CD4-positive, CD25-positive, alpha-beta regulatory T cell (primary cell): Measurements from ENCODE around the gene MEOX1. TPM values are rescaled to one million over a fixed set of nuclear protein-coding genes. Genes with fewer than 3 reads are reported as not detected.

Source experiments
- ATAC-seq, 2 donors: fragments of 150-1000 bp; cut with Tn5 transposase; one replicate each; pipeline ENCODE4 v1.10.0; 2021; ENCODE audit warnings: low read depth in 2 of 2, moderate number of reproducible peaks in 2 of 2, moderate library complexity in 1 of 2
- DNase-seq, 3 donors: peaks; one replicate each; pipeline versions ENCODE4 v3.0.0 to v3.0.0-alpha.2; 2012 to 2022; ENCODE audit warnings: mixed read lengths in 1 of 3
- H3K27ac ChIP-seq: one replicate; pipeline ENCODE4 v1.7.0; 2013; ENCODE audit warnings: mild to moderate bottlenecking, low read length; ENCODE audit not compliant: insufficient read depth, poor library complexity, severe bottlenecking
- H3K27me3 ChIP-seq: one replicate; pipeline ENCODE4 v1.7.0; 2013; ENCODE audit warnings: low read length; ENCODE audit not compliant: control insufficient read depth, insufficient read depth
- H3K36me3 ChIP-seq: one replicate; pipeline ENCODE4 v1.7.0; 2013; ENCODE audit warnings: mild to moderate bottlenecking, low read length, moderate library complexity; ENCODE audit not compliant: control insufficient read depth, insufficient read depth
- H3K4me1 ChIP-seq: 2 replicates; pipeline ENCODE4 v1.7.0; 2013; ENCODE audit warnings: mild to moderate bottlenecking, low read length; ENCODE audit not compliant: insufficient read depth, control insufficient read depth, poor library complexity, severe bottlenecking
- H3K4me3 ChIP-seq: one replicate; pipeline ENCODE4 v1.7.0; 2013; ENCODE audit warnings: low read depth, mild to moderate bottlenecking, low read length, moderate library complexity
- H3K9me3 ChIP-seq, 2 experiments: 1 replicate in 1 of 2; 2 replicates in 1 of 2; pipeline ENCODE4 v1.7.0; 2013; ENCODE audit warnings: low read length in 2 of 2, mild to moderate bottlenecking in 1 of 2, moderate library complexity in 1 of 2; ENCODE audit not compliant: control insufficient read depth in 2 of 2
- H3K27ac Mint-ChIP-seq, 3 donors: one replicate each; pipeline ENCODE4 v1.8.0; 2020 to 2022; ENCODE audit warnings: mild to moderate bottlenecking in 3 of 3, mixed read lengths in 3 of 3, moderate library complexity in 2 of 3
- H3K27me3 Mint-ChIP-seq: one replicate; pipeline ENCODE4 v1.8.0; 2022; ENCODE audit warnings: mild to moderate bottlenecking, mixed read lengths
- H3K36me3 Mint-ChIP-seq: one replicate; pipeline ENCODE4 v1.8.0; 2020; ENCODE audit warnings: mixed read lengths
- H3K4me1 Mint-ChIP-seq, 4 donors: one replicate each; pipeline ENCODE4 v1.8.0; 2020 to 2022; ENCODE audit warnings: mixed read lengths in 4 of 4, mild to moderate bottlenecking in 1 of 4
- H3K4me3 Mint-ChIP-seq, 4 donors: one replicate each; pipeline ENCODE4 v1.8.0; 2020 to 2022; ENCODE audit warnings: mild to moderate bottlenecking in 4 of 4, mixed read lengths in 4 of 4, moderate library complexity in 3 of 4
- H3K9me3 Mint-ChIP-seq, 7 donors: one replicate each; pipeline ENCODE4 v1.8.0; 2020 to 2022; ENCODE audit warnings: mixed read lengths in 7 of 7, mild to moderate bottlenecking in 3 of 7, moderate library complexity in 2 of 7
- polyA plus RNA-seq, 4 donors: library from polyadenylated mRNA; unstranded; fragments of 300-500 nt; fragmentation: Illumina TruSeq; gene quantifications; one replicate each; pipeline ENCODE4 v1.2.3, GENCODE V29; 2021
- total RNA-seq: library from RNA; stranded (reverse); gene quantifications from one replicate; pipeline ENCODE4 v1.2.3, GENCODE V29; 2022

MEOX1 gene
- total and polyA plus RNA-seq, 5 donors from 2014 or later, result 15.3 to 36.5 (median 29.7) TPM

GRCh38 chr17:43634591-43635125, 27.1 kb downstream of the MEOX1 start:
- H3K4me1 ChIP-seq, result no peaks in the 10 kb centered on the region
- Mint-ChIP-seq H3K9me3 (no peaks in the 10 kb centered on the region), H3K4me3 (no peak overlapping the region), H3K27ac (no peak overlapping the region), H3K4me1 (peaks cover 0 to 2% (median 0%) of the 10 kb centered on the region in 4 donors), H3K36me3 (no peaks in the 10 kb centered on the region), H3K27me3 (peaks cover 2% of the 10 kb centered on the region)
- no peaks in the 10 kb centered on the region for H3K27me3 ChIP-seq
- H3K9me3 ChIP-seq, result no peaks in the 10 kb centered on the region
- H3K36me3 ChIP-seq, result no peaks in the 10 kb centered on the region
- no peak for ATAC-seq
- no peak for DNase-seq
- H3K27ac ChIP-seq, result no peak overlapping the region
- H3K4me3 ChIP-seq, result no peak overlapping the region

GRCh38 chr17:43632221-43632620, 29.5 kb downstream of the MEOX1 start:
- Mint-ChIP-seq H3K4me1 (no peaks in the 10 kb centered on the region), H3K27me3 (peaks cover 12% of the 10 kb centered on the region), H3K36me3 (no peaks in the 10 kb centered on the region), H3K9me3 (no peaks in the 10 kb centered on the region), H3K27ac (no peak overlapping the region), H3K4me3 (no peak overlapping the region)
- no peaks in the 10 kb centered on the region for H3K4me1 ChIP-seq
- no peak overlapping the region for H3K4me3 ChIP-seq
- H3K27me3 ChIP-seq, result no peaks in the 10 kb centered on the region
- no peak overlapping the region for H3K27ac ChIP-seq
- ATAC-seq (no peak), DNase-seq (no peak)
- no peaks in the 10 kb centered on the region for H3K36me3 ChIP-seq
- H3K9me3 ChIP-seq, result no peaks in the 10 kb centered on the region

GRCh38 chr17:43631429-43631828, 30.3 kb downstream of the MEOX1 start:
- Mint-ChIP-seq H3K4me1 (no peaks in the 10 kb centered on the region), H3K36me3 (no peaks in the 10 kb centered on the region), H3K4me3 (no peak overlapping the region), H3K27ac (no peak overlapping the region), H3K27me3 (peaks cover 17% of the 10 kb centered on the region), H3K9me3 (no peaks in the 10 kb centered on the region)
- ATAC-seq, result no peak
- Histone ChIP-seq H3K4me3 (no peak overlapping the region), H3K4me1 (no peaks in the 10 kb centered on the region), H3K27me3 (no peaks in the 10 kb centered on the region), H3K9me3 (no peaks in the 10 kb centered on the region), H3K27ac (no peak overlapping the region), H3K36me3 (no peaks in the 10 kb centered on the region)
- no peak for DNase-seq

- ATAC-seq (no peak), DNase-seq (no peak)
- Mint-ChIP-seq H3K27ac (peak overlapping the region in 1 of 3 donors; percentile 48), H3K36me3 (no peaks in the 10 kb centered on the region), H3K9me3 (no peaks in the 10 kb centered on the region), H3K27me3 (peaks cover 22% of the 10 kb centered on the region), H3K4me1 (no peaks in the 10 kb centered on the region), H3K4me3 (no peak overlapping the region)
- Histone ChIP-seq H3K4me1 (no peaks in the 10 kb centered on the region), H3K27ac (no peak overlapping the region), H3K36me3 (no peaks in the 10 kb centered on the region), H3K4me3 (no peak overlapping the region), H3K9me3 (no peaks in the 10 kb centered on the region), H3K27me3 (no peaks in the 10 kb centered on the region)
Measured at GRCh38 chr17:43628089-43628650, 33.6 kb downstream of the MEOX1 start.

- Histone ChIP-seq H3K4me1 (no peaks in the 10 kb centered on the region), H3K27me3 (no peaks in the 10 kb centered on the region), H3K4me3 (no peak overlapping the region), H3K9me3 (no peaks in the 10 kb centered on the region), H3K36me3 (no peaks in the 10 kb centered on the region), H3K27ac (no peak overlapping the region)
- DNase-seq (no peak), ATAC-seq (no peak)
- Mint-ChIP-seq H3K4me3 (no peak overlapping the region), H3K36me3 (no peaks in the 10 kb centered on the region), H3K27ac (no peak overlapping the region), H3K4me1 (no peaks in the 10 kb centered on the region), H3K9me3 (no peaks in the 10 kb centered on the region), H3K27me3 (peaks cover 22% of the 10 kb centered on the region)
Measured at GRCh38 chr17:43627653-43628052, 34.1 kb downstream of the MEOX1 start.

GRCh38 chr17:43626023-43626422, 35.7 kb downstream of the MEOX1 start:
- H3K27ac ChIP-seq, result no peak overlapping the region
- H3K27me3 Mint-ChIP-seq, result peaks cover 28% of the 10 kb centered on the region
- H3K36me3 Mint-ChIP-seq, result no peaks in the 10 kb centered on the region
- H3K9me3 ChIP-seq, result no peaks in the 10 kb centered on the region
- no peak overlapping the region for H3K27ac Mint-ChIP-seq
- no peaks in the 10 kb centered on the region for H3K4me1 ChIP-seq
- H3K4me1 Mint-ChIP-seq, result no peaks in the 10 kb centered on the region
- no peaks in the 10 kb centered on the region for H3K9me3 Mint-ChIP-seq
- no peak for ATAC-seq
- H3K4me3 ChIP-seq, result no peak overlapping the region
- H3K4me3 Mint-ChIP-seq, result no peak overlapping the region
- peaks cover 2% of the 10 kb centered on the region for H3K27me3 ChIP-seq
- no peaks in the 10 kb centered on the region for H3K36me3 ChIP-seq
- no peak for DNase-seq

GRCh38 chr17:43625606-43626005, 36.1 kb downstream of the MEOX1 start:
- Mint-ChIP-seq H3K4me3 (no peak overlapping the region), H3K27ac (no peak overlapping the region), H3K4me1 (no peaks in the 10 kb centered on the region), H3K36me3 (no peaks in the 10 kb centered on the region), H3K9me3 (no peaks in the 10 kb centered on the region), H3K27me3 (peaks cover 28% of the 10 kb centered on the region)
- H3K36me3 ChIP-seq, result no peaks in the 10 kb centered on the region
- no peak overlapping the region for H3K4me3 ChIP-seq
- H3K9me3 ChIP-seq, result no peaks in the 10 kb centered on the region
- no peak for DNase-seq
- no peak overlapping the region for H3K27ac ChIP-seq
- peaks cover 2% of the 10 kb centered on the region for H3K27me3 ChIP-seq
- no peak for ATAC-seq
- H3K4me1 ChIP-seq, result no peaks in the 10 kb centered on the region

- peaks cover 2% of the 10 kb centered on the region for H3K27me3 ChIP-seq
- no peak overlapping the region for H3K4me3 Mint-ChIP-seq
- H3K4me1 ChIP-seq, result no peaks in the 10 kb centered on the region
- H3K9me3 ChIP-seq, result no peaks in the 10 kb centered on the region
- ATAC-seq (no peak), DNase-seq (no peak)
- peak overlapping the region in 1 of 3 donors; percentile 29 for H3K27ac Mint-ChIP-seq
- H3K4me3 ChIP-seq, result no peak overlapping the region
- H3K27ac ChIP-seq, result no peak overlapping the region
- H3K4me1 Mint-ChIP-seq, result no peaks in the 10 kb centered on the region
- no peaks in the 10 kb centered on the region for H3K36me3 Mint-ChIP-seq
- H3K27me3 Mint-ChIP-seq, result peaks cover 11% of the 10 kb centered on the region
- H3K36me3 ChIP-seq, result no peaks in the 10 kb centered on the region
- peaks cover 0 to 1% (median 0%) of the 10 kb centered on the region in 7 donors for H3K9me3 Mint-ChIP-seq
Measured at GRCh38 chr17:43620581-43620980, 41.1 kb downstream of the MEOX1 start.
